H9 (cell line): ENCODE results near the gene UTP20. TPM values are rescaled to one million over a fixed set of nuclear protein-coding genes. Genes with fewer than 3 reads are reported as not detected.

Experiments
- DNase-seq: peaks from one replicate; pipeline ENCODE4 v3.0.0-alpha.2; 2017
- H2AFZ ChIP-seq: one replicate; pipeline ENCODE4 v1.6.1; 2013; ENCODE audit warnings: mild to moderate bottlenecking, low read length, control low read depth, moderate library complexity
- H2AK5ac ChIP-seq: 2 replicates; pipeline ENCODE4 v1.6.1; 2013; ENCODE audit warnings: low read length, control low read depth, mixed read lengths; ENCODE audit not compliant: insufficient read length
- H2BK120ac ChIP-seq: one replicate; pipeline ENCODE4 v1.6.1; 2013; ENCODE audit warnings: low read depth, mild to moderate bottlenecking, low read length, control low read depth, inconsistent platforms; ENCODE audit not compliant: poor library complexity, severe bottlenecking
- H2BK12ac ChIP-seq: 2 replicates; pipeline ENCODE4 v1.6.1; 2013; ENCODE audit warnings: low read length, control low read depth, mixed read lengths, low read depth; ENCODE audit not compliant: insufficient read length
- H2BK15ac ChIP-seq: 2 replicates; pipeline ENCODE4 v1.6.1; 2013; ENCODE audit warnings: low read depth, low read length, control low read depth
- H2BK20ac ChIP-seq: one replicate; pipeline ENCODE4 v1.6.1; 2013; ENCODE audit warnings: low read depth, mild to moderate bottlenecking, low read length, control low read depth, inconsistent platforms; ENCODE audit not compliant: poor library complexity, severe bottlenecking
- H2BK5ac ChIP-seq: 2 replicates; pipeline ENCODE4 v1.6.1; 2013; ENCODE audit warnings: low read length, control low read depth, mixed read lengths; ENCODE audit not compliant: insufficient read length
- H3K14ac ChIP-seq: 2 replicates; pipeline ENCODE4 v1.6.1; 2013; ENCODE audit warnings: low read length, control low read depth; ENCODE audit not compliant: insufficient read depth
- H3K18ac ChIP-seq: 2 replicates; pipeline ENCODE4 v1.6.1; 2013; ENCODE audit warnings: low read depth, mild to moderate bottlenecking, mixed read lengths, low read length, control low read depth; ENCODE audit not compliant: insufficient read length
- H3K23ac ChIP-seq: 2 replicates; pipeline ENCODE4 v1.6.1; 2013; ENCODE audit warnings: low read length, control low read depth, mixed read lengths, low read depth; ENCODE audit not compliant: insufficient read length
- H3K23me2 ChIP-seq: 2 replicates; pipeline ENCODE4 v1.6.1; 2013; ENCODE audit warnings: low read depth, mild to moderate bottlenecking, mixed read lengths, low read length, control low read depth; ENCODE audit not compliant: insufficient read length, poor library complexity, severe bottlenecking
- H3K27ac ChIP-seq: 2 replicates; pipeline ENCODE4 v1.5.1; 2013; ENCODE audit warnings: low read length, control low read depth, mixed read lengths, low read depth; ENCODE audit not compliant: insufficient read length
- H3K27me3 ChIP-seq: 2 replicates; pipeline ENCODE4 v1.6.1; 2013; ENCODE audit warnings: low read length, control low read depth, inconsistent platforms; ENCODE audit not compliant: insufficient read depth
- H3K4ac ChIP-seq: 2 replicates; pipeline ENCODE4 v1.6.1; 2013; ENCODE audit warnings: low read depth, mild to moderate bottlenecking, control low read depth, inconsistent platforms, low read length, moderate library complexity
- H3K4me1 ChIP-seq: 2 replicates; pipeline ENCODE4 v1.6.1; 2013; ENCODE audit warnings: low read length, control low read depth, inconsistent platforms; ENCODE audit not compliant: insufficient read depth
- H3K4me2 ChIP-seq: 2 replicates; pipeline ENCODE4 v1.6.1; 2013; ENCODE audit warnings: low read length, control low read depth, mixed read lengths; ENCODE audit not compliant: insufficient read length, insufficient read depth
- H3K56ac ChIP-seq: 2 replicates; pipeline ENCODE4 v1.6.1; 2013; ENCODE audit warnings: low read depth, mild to moderate bottlenecking, mixed read lengths, low read length, control low read depth; ENCODE audit not compliant: insufficient read length
- H3K79me1 ChIP-seq: 2 replicates; pipeline ENCODE4 v1.6.1; 2013; ENCODE audit warnings: low read depth, mild to moderate bottlenecking, moderate library complexity, low read length, control low read depth, inconsistent platforms; ENCODE audit not compliant: insufficient read depth, poor library complexity, severe bottlenecking
- H3K79me2 ChIP-seq: 2 replicates; pipeline ENCODE4 v1.6.1; 2013; ENCODE audit warnings: low read length, control low read depth, inconsistent platforms; ENCODE audit not compliant: insufficient read depth
- H3K9ac ChIP-seq: 2 replicates; pipeline ENCODE4 v1.6.1; 2013; ENCODE audit warnings: low read length, control low read depth, mixed read lengths; ENCODE audit not compliant: insufficient read length; ENCODE audit errors: extremely low read depth
- H3K9me3 ChIP-seq: one replicate; pipeline ENCODE4 v1.6.1; 2013; ENCODE audit warnings: low read depth, low read length, inconsistent platforms; ENCODE audit not compliant: control insufficient read depth
- H3T11ph ChIP-seq: one replicate; pipeline ENCODE4 v1.6.1; 2013; ENCODE audit warnings: mild to moderate bottlenecking, low read length, control low read depth, inconsistent platforms
- H4K20me1 ChIP-seq: one replicate; pipeline ENCODE4 v1.6.1; 2013; ENCODE audit not compliant: control insufficient read depth, insufficient read length, insufficient read depth
- H4K5ac ChIP-seq: 2 replicates; pipeline ENCODE4 v1.6.1; 2013; ENCODE audit warnings: low read depth, mild to moderate bottlenecking, mixed read lengths, low read length, control low read depth; ENCODE audit not compliant: insufficient read length
- H4K8ac ChIP-seq: replicated peaks from 2 replicates; pipeline ENCODE4 v1.6.1; 2013; ENCODE audit warnings: low read length, control low read depth, mixed read lengths, low read depth; ENCODE audit not compliant: insufficient read length
- H4K91ac ChIP-seq: 2 replicates; pipeline ENCODE4 v1.6.1; 2013; ENCODE audit warnings: low read depth, mild to moderate bottlenecking, moderate library complexity, mixed read lengths, low read length, control low read depth; ENCODE audit not compliant: insufficient read length
- H3K27ac Mint-ChIP-seq, 3 experiments: 2 replicates in 2 of 3; 3 replicates in 1 of 3; pipeline ENCODE4 v1.8.0; 2020 to 2021; ENCODE audit warnings: mixed read lengths in 3 of 3, mild to moderate bottlenecking in 1 of 3, moderate library complexity in 1 of 3
- H3K27me3 Mint-ChIP-seq: 2 replicates; pipeline ENCODE4 v1.8.0; 2021; ENCODE audit warnings: low read depth, mild to moderate bottlenecking, moderate library complexity, mixed read lengths
- H3K36me3 Mint-ChIP-seq, 3 experiments: 2 replicates in 2 of 3; 3 replicates in 1 of 3; pipeline ENCODE4 v1.8.0; 2020 to 2021; ENCODE audit warnings: low read depth in 3 of 3, mixed read lengths in 3 of 3; ENCODE audit not compliant: insufficient read depth in 1 of 3
- H3K4me1 Mint-ChIP-seq, 2 experiments: 2 replicates each; pipeline ENCODE4 v1.8.0; 2020; ENCODE audit warnings: mixed read lengths in 2 of 2
- H3K4me3 Mint-ChIP-seq, 2 experiments: 2 replicates in 1 of 2; 3 replicates in 1 of 2; pipeline ENCODE4 v1.8.0; 2020 to 2021; ENCODE audit warnings: mild to moderate bottlenecking in 2 of 2, mixed read lengths in 2 of 2, moderate library complexity in 1 of 2
- H3K9me3 Mint-ChIP-seq, 2 experiments: 2 replicates in 1 of 2; 3 replicates in 1 of 2; pipeline ENCODE4 v1.8.0; 2020; ENCODE audit warnings: mild to moderate bottlenecking in 2 of 2, mixed read lengths in 2 of 2, moderate library complexity in 1 of 2
- CTCF ChIP-seq: fragments of 200-600 bp; sonication (generic); conservative IDR thresholded peaks from 3 replicates; pipeline ENCODE4 v1.8.0; 2021; ENCODE audit warnings: antibody characterized with exemption, mild to moderate bottlenecking
- WGBS: extraction: QIAGEN DNeasy Blood & Tissue Kit; methylation state at CpG from one replicate; pipeline ENCODE4 v1.1.7; 2013; ENCODE audit warnings: missing lambda C conversion rate, low lambda C conversion rate, mixed read lengths; ENCODE audit not compliant: insufficient read length; ENCODE audit errors: extremely low coverage; 5-methylcytosine and 5-hydroxymethylcytosine counted together
- total RNA-seq: library from RNA; stranded (reverse); gene quantifications from 2 replicates; pipeline ENCODE4 v1.2.1, GENCODE V29; 2021

Gene UTP20
- total RNA-seq, 1 experiment from 2014 or later, result 38.3 TPM

GRCh38 chr12:101325590-101325989 is 45.7 kb downstream of the UTP20 start:
- WGBS, result no CpG with 5 or more reads among the region's 3 CpGs

More at GRCh38 chr12:101325590-101325989, 45.7 kb downstream of the UTP20 start:
- no peaks in the 10 kb centered on the region for H3K9me3 ChIP-seq
- H3K36me3 Mint-ChIP-seq, result peaks cover 8 to 64% (median 46%) of the 10 kb centered on the region in 3 experiments; a peak in 6 of 7 replicates
- H3K9ac ChIP-seq, result no peak overlapping the region
- no peak overlapping the region for H3K18ac ChIP-seq
- H4K5ac ChIP-seq, result no peak overlapping the region
- H3K4me1 Mint-ChIP-seq, result no peaks in the 10 kb centered on the region
- H2BK20ac ChIP-seq, result no peak overlapping the region
- no peak for TF ChIP-seq CTCF
- no peak overlapping the region for H2BK120ac ChIP-seq
- no peak overlapping the region for H3K14ac ChIP-seq
- H2BK5ac ChIP-seq, result no peak overlapping the region
- H3K27ac ChIP-seq, result no peak overlapping the region
- no peaks in the 10 kb centered on the region for H3K79me1 ChIP-seq
- no peaks in the 10 kb centered on the region for H3K79me2 ChIP-seq
- DNase-seq, result no peak
- no peak overlapping the region for H2AK5ac ChIP-seq
- H3T11ph ChIP-seq, result no peak overlapping the region
- no peak overlapping the region for H3K4me2 ChIP-seq
- H3K56ac ChIP-seq, result no peak overlapping the region
- no peak overlapping the region for H2BK15ac ChIP-seq
- H3K4me3 Mint-ChIP-seq, result no peak overlapping the region
- no peaks in the 10 kb centered on the region for H3K23me2 ChIP-seq
- H3K27ac Mint-ChIP-seq, result no peak overlapping the region
- H2BK12ac ChIP-seq, result no peak overlapping the region
- no peaks in the 10 kb centered on the region for H3K27me3 Mint-ChIP-seq
- H3K9me3 Mint-ChIP-seq, result no peaks in the 10 kb centered on the region
- no peak overlapping the region for H2AFZ ChIP-seq
- H3K23ac ChIP-seq, result no peak overlapping the region
- no peaks in the 10 kb centered on the region for H4K20me1 ChIP-seq
- no peak overlapping the region for H4K91ac ChIP-seq
- no peak overlapping the region for H3K4ac ChIP-seq
- H4K8ac ChIP-seq, result no peak overlapping the region
- H3K4me1 ChIP-seq, result no peaks in the 10 kb centered on the region
- no peaks in the 10 kb centered on the region for H3K27me3 ChIP-seq
